ENCODE results near the gene CNNM3. TPM values are rescaled to one million over a fixed set of nuclear protein-coding genes. Genes with fewer than 3 reads are reported as not detected.

CNNM3 gene
- total and polyA plus RNA-seq, 2 experiments from 2014 or later = 0.98 to 5.0 TPM

DNA sequence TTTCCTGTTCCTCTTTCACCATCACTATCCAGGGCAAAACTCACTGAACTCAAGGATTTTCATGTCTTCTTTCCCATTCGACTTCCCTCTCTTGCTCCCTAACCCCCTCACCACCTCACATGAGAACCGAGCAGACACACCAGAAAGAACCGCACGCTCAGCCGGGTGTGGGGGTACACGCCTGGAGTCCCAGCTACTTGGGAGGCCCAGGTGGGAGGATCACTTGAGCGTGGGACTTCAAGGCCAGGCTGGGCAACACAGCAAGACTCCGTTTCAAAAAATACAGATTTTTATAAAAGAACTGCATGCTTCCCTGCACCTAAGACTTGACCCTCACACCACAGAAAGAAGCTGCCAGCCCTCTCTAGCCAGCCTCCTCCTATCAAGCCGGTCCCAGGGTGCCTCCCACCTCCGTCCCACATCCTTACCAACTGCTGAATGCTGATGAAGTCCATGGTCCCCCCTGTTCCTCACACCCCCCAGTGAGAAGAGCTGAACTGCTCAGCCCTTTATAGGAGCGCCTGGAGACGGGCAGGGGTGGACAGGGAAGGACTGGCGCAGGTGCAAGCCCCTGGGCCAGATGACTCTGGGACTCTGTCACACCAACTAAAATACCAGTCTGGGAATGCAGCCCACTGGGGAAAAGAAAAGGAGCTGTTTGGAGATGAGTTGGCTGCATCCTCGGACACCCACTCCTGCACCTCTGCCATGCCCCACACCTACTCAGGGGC, 27.6 kb downstream of the CNNM3 start, which contains the start of gene ANKRD23:
Gene ANKRD23 (minus strand): TSS at position 484 of the 731 bp plus-strand sequence. CDS start 29 bp downstream, at position 455.
- H2AFZ ChIP-seq = no peak within 1 kb of the TSS
- no peak within 1 kb of the TSS for H3K4me2 ChIP-seq (ENCODE audit: unreplicated experiment)
- in situ Hi-C loops (cut with MboI) = no loop called here
- TF ChIP-seq EZH2 (IDR thresholded peaks at IDR 0.05; ENCODE audit: insufficient read depth, poor library complexity, severe bottlenecking) (no peak), EZH2phosphoT487 (IDR thresholded peaks at IDR 0.05; ENCODE audit: insufficient read depth, low read depth) (no peak)
- peaks cover 5% of the 10 kb centered on the region; the same call in 1 of the 2 replicates for H3K36me3 ChIP-seq (ENCODE audit: low read depth)
- WGBS, 2 experiments (ENCODE audit: low coverage in 1 of 2, low lambda C conversion rate in 2 of 2, missing lambda C conversion rate in 2 of 2) = 91 to 96% methylated on average over 14 of the region's 14 CpGs
- H3K9ac ChIP-seq = no peak within 1 kb of the TSS
- no peaks in the 10 kb centered on the region for H3K79me2 ChIP-seq (ENCODE audit: insufficient read depth)
- H3K4me1 ChIP-seq (ENCODE audit: insufficient read depth) = no peaks in the 10 kb centered on the region
- no peak within 1 kb of the TSS for H3K27ac ChIP-seq
- H3K9me3 ChIP-seq (ENCODE audit: low read depth) = no peaks in the 10 kb centered on the region
- H4K20me1 ChIP-seq (ENCODE audit: insufficient read depth) = no peaks in the 10 kb centered on the region
- DNase-seq = no peak
- H3K9me2 ChIP-seq (ENCODE audit: insufficient read depth) = no peaks in the 10 kb centered on the region
- no peak within 1 kb of the TSS for H3K4me3 ChIP-seq
- no peaks in the 10 kb centered on the region for H3F3A ChIP-seq (ENCODE audit: insufficient read depth)
- no peaks in the 10 kb centered on the region for H3K27me3 ChIP-seq (replicated peaks; ENCODE audit: insufficient read depth)

DNA sequence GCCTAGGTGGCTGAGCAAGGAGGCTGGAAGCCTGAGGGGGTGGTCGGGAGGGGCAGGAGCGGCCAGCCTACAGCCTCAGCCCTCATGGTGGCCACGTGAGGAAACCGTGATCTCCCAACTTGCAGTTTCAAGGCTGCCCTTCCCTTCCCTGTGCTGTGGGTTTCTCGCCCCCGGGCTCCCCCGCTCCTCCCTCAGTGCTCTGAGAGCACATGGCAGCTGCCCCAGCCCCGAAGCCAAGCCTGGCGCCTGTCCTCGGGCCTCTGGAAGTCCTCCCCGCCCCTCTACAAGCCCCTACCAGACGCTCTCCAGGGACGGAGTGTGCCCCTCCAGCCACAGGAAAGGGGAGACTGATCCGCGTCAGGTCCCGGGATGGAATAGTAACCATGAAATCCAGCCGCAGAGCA, 28.3 kb downstream of the CNNM3 start:
- no peaks in the 10 kb centered on the region for H3K9me3 ChIP-seq (ENCODE audit: low read depth)
- H3K36me3 ChIP-seq (ENCODE audit: low read depth) = peaks cover 5% of the 10 kb centered on the region; the same call in 1 of the 2 replicates
- H3K4me1 ChIP-seq (ENCODE audit: insufficient read depth) = no peaks in the 10 kb centered on the region
- no peak overlapping the region for H3K27ac ChIP-seq
- no peaks in the 10 kb centered on the region for H3K79me2 ChIP-seq (ENCODE audit: insufficient read depth)
- in situ Hi-C loops (cut with MboI) = no loop called here
- H3K27me3 ChIP-seq (replicated peaks; ENCODE audit: insufficient read depth) = no peaks in the 10 kb centered on the region
- H3K9ac ChIP-seq = no peak overlapping the region
- TF ChIP-seq EZH2 (IDR thresholded peaks at IDR 0.05; ENCODE audit: insufficient read depth, poor library complexity, severe bottlenecking) (no peak), EZH2phosphoT487 (IDR thresholded peaks at IDR 0.05; ENCODE audit: insufficient read depth, low read depth) (no peak)
- H2AFZ ChIP-seq = no peak overlapping the region
- no peaks in the 10 kb centered on the region for H3K9me2 ChIP-seq (ENCODE audit: insufficient read depth)
- no peaks in the 10 kb centered on the region for H4K20me1 ChIP-seq (ENCODE audit: insufficient read depth)
- no peak for DNase-seq
- no peak overlapping the region for H3K4me3 ChIP-seq
- no peak overlapping the region for H3K4me2 ChIP-seq (ENCODE audit: unreplicated experiment)
- H3F3A ChIP-seq (ENCODE audit: insufficient read depth) = no peaks in the 10 kb centered on the region
- WGBS, 2 experiments (ENCODE audit: low coverage in 1 of 2, low lambda C conversion rate in 2 of 2, missing lambda C conversion rate in 2 of 2) = 75 to 78% methylated on average over 13 to 17 of the region's 17 CpGs

DNA sequence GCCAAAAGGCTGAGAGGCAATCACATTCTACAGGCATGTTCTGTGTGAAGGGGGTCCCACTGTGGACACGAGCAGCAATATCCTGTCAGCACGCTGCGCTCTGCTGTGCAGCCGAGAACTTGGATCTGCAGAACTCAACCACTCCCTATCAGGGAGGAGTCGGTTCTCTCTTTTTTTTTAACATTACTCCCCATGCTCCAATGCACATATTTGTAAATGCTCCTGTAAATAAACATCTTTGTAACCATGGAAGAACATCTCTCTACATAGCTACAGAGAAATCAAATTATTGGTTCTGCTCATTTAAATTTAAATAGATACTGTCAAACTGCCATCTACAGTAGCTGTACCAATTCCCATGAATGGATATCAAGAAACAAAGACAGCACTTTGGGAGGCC, 30.8 kb downstream of the CNNM3 start:
- H3K4me1 ChIP-seq (ENCODE audit: insufficient read depth) = no peaks in the 10 kb centered on the region
- no peak for DNase-seq
- H2AFZ ChIP-seq = no peak overlapping the region
- no peaks in the 10 kb centered on the region for H3K79me2 ChIP-seq (ENCODE audit: insufficient read depth)
- 93 to 97% methylated on average over 5 of the region's 5 CpGs for WGBS, 2 experiments (ENCODE audit: low coverage in 1 of 2, low lambda C conversion rate in 2 of 2, missing lambda C conversion rate in 2 of 2)
- TF ChIP-seq EZH2phosphoT487 (IDR thresholded peaks at IDR 0.05; ENCODE audit: insufficient read depth, low read depth) (no peak), EZH2 (IDR thresholded peaks at IDR 0.05; ENCODE audit: insufficient read depth, poor library complexity, severe bottlenecking) (no peak)
- H3K27ac ChIP-seq = no peak overlapping the region
- H3K9ac ChIP-seq = no peak overlapping the region
- H3K4me2 ChIP-seq (ENCODE audit: unreplicated experiment) = no peak overlapping the region
- H3K36me3 ChIP-seq (ENCODE audit: low read depth) = peaks cover 13% of the 10 kb centered on the region; the same call in 1 of the 2 replicates
- H3K4me3 ChIP-seq = no peak overlapping the region
- in situ Hi-C loops (cut with MboI) = no loop called here
- H3K9me2 ChIP-seq (ENCODE audit: insufficient read depth) = no peaks in the 10 kb centered on the region
- H3F3A ChIP-seq (ENCODE audit: insufficient read depth) = no peaks in the 10 kb centered on the region
- H3K9me3 ChIP-seq (ENCODE audit: low read depth) = no peaks in the 10 kb centered on the region
- no peaks in the 10 kb centered on the region for H4K20me1 ChIP-seq (ENCODE audit: insufficient read depth)
- H3K27me3 ChIP-seq (replicated peaks; ENCODE audit: insufficient read depth) = no peaks in the 10 kb centered on the region

DNA sequence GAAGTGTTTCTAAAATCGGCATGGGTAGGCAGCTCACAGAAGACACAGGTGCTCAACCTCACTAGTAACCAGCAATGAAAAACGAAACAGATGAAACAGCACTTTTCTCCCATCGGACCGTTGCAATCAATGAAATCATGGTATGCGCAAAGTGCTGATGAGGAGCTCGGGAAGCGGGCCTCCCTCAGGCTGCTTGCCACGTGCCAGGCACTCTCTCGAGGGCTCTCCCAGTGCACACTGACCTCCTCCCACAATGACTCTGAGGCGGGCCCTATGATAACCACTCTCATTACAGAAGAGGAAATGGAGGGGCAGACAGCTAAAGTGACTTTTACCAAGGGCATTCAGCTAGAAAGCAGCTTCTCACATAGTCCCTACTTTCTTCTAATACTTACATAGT, 31.5 kb downstream of the CNNM3 start:
- Histone ChIP-seq H3K4me3 (no peak overlapping the region), H3K4me1 (ENCODE audit: insufficient read depth) (no peaks in the 10 kb centered on the region), H3F3A (ENCODE audit: insufficient read depth) (no peaks in the 10 kb centered on the region), H3K27me3 (replicated peaks; ENCODE audit: insufficient read depth) (no peaks in the 10 kb centered on the region), H3K27ac (no peak overlapping the region), H3K9me2 (ENCODE audit: insufficient read depth) (no peaks in the 10 kb centered on the region), H4K20me1 (ENCODE audit: insufficient read depth) (no peaks in the 10 kb centered on the region), H3K36me3 (ENCODE audit: low read depth) (peaks cover 13% of the 10 kb centered on the region; the same call in 1 of the 2 replicates), H3K4me2 (ENCODE audit: unreplicated experiment) (no peak overlapping the region), H3K79me2 (ENCODE audit: insufficient read depth) (no peaks in the 10 kb centered on the region), H2AFZ (no peak overlapping the region), H3K9me3 (ENCODE audit: low read depth) (no peaks in the 10 kb centered on the region), H3K9ac (no peak overlapping the region)
- TF ChIP-seq EZH2phosphoT487 (IDR thresholded peaks at IDR 0.05; ENCODE audit: insufficient read depth, low read depth) (no peak), EZH2 (IDR thresholded peaks at IDR 0.05; ENCODE audit: insufficient read depth, poor library complexity, severe bottlenecking) (no peak)
- in situ Hi-C loops (cut with MboI) = no loop called here
- no peak for DNase-seq
- 82 to 84% methylated on average over 10 of the region's 10 CpGs for WGBS, 2 experiments (ENCODE audit: low coverage in 1 of 2, low lambda C conversion rate in 2 of 2, missing lambda C conversion rate in 2 of 2)
